ENCODE data around the gene RNF111. TPM values are rescaled to one million over a fixed set of nuclear protein-coding genes. Genes with fewer than 3 reads are reported as not detected.
"Not testable (repeated sequence)": the region's sequence is repeated elsewhere in the genome, so short reads cannot be mapped to it uniquely, and the experiment has no call there.

Gene RNF111
- total RNA-seq, 2 donors from 2014 or later = 24.9 to 30.4 TPM

GRCh38 chr15:58992181-58992580, 4.7 kb downstream of the RNF111 start:
- no peak for DNase-seq (ENCODE audit: low spot score)
- intact Hi-C loops (cut with DNase I) = no loop called here

- intact Hi-C loops (cut with DNase I) = no loop called here
- DNase-seq (ENCODE audit: low spot score) = no peak
These were observed 7.5 kb downstream of the RNF111 start for GRCh38 chr15:58994906-58995453.

- DNase-seq (ENCODE audit: low spot score) = no peak
- intact Hi-C loops (cut with DNase I) = no loop called here
These were observed 12.2 kb downstream of the RNF111 start for GRCh38 chr15:58999694-59000093.

GRCh38 chr15:59000251-59000650, 12.8 kb downstream of the RNF111 start:
- intact Hi-C loops (cut with DNase I); DNase-seq (ENCODE audit: low spot score): not testable (repeated sequence)

GRCh38 chr15:59001946-59002345, 14.5 kb downstream of the RNF111 start:
- no peak for DNase-seq (ENCODE audit: low spot score)
- intact Hi-C loops (cut with DNase I) = no loop called here

- no peak for DNase-seq (ENCODE audit: low spot score)
- intact Hi-C loops (cut with DNase I) = no loop called here
These were observed 15.0 kb downstream of the RNF111 start for GRCh38 chr15:59002418-59002859.

- DNase-seq (ENCODE audit: low spot score) = no peak
- intact Hi-C loops (cut with DNase I) = no loop called here
These were observed 18.1 kb downstream of the RNF111 start for GRCh38 chr15:59005579-59005978.

- intact Hi-C loops (cut with DNase I) = no loop called here
- DNase-seq (ENCODE audit: low spot score) = no peak
These were observed 20.6 kb downstream of the RNF111 start for GRCh38 chr15:59008086-59008485.

GRCh38 chr15:59011262-59011952, 23.9 kb downstream of the RNF111 start:
- intact Hi-C loops (cut with DNase I) = no loop called here
- no peak for DNase-seq (ENCODE audit: low spot score)

GRCh38 chr15:59013246-59013873, 25.9 kb downstream of the RNF111 start:
- no peak for DNase-seq (ENCODE audit: low spot score)
- intact Hi-C loops (cut with DNase I) = no loop called here

GRCh38 chr15:59014068-59014467, 26.6 kb downstream of the RNF111 start:
- no peak for DNase-seq (ENCODE audit: low spot score)
- intact Hi-C loops (cut with DNase I) = no loop called here

GRCh38 chr15:59017449-59017848, 30.0 kb downstream of the RNF111 start:
- intact Hi-C loops (cut with DNase I) = no loop called here
- DNase-seq (ENCODE audit: low spot score) = no peak

GRCh38 chr15:59018833-59019232, 31.4 kb downstream of the RNF111 start:
- intact Hi-C loops (cut with DNase I) = no loop called here
- no peak for DNase-seq (ENCODE audit: low spot score)

GRCh38 chr15:59020322-59020721, 32.9 kb downstream of the RNF111 start:
- no peak for DNase-seq (ENCODE audit: low spot score)
- intact Hi-C loops (cut with DNase I) = no loop called here

GRCh38 chr15:59022188-59022587, 34.7 kb downstream of the RNF111 start:
- intact Hi-C loops (cut with DNase I) = no loop called here
- no peak for DNase-seq (ENCODE audit: low spot score)

GRCh38 chr15:59026207-59026606, 38.7 kb downstream of the RNF111 start:
- intact Hi-C loops (cut with DNase I) = no loop called here
- DNase-seq (ENCODE audit: low spot score) = no peak

- intact Hi-C loops (cut with DNase I) = no loop called here
These were observed 41.0 kb downstream of the RNF111 start for GRCh38 chr15:59028387-59028955.

GRCh38 chr15:59029554-59029953, 42.1 kb downstream of the RNF111 start:
- DNase-seq (ENCODE audit: low spot score) = no peak
- intact Hi-C loops (cut with DNase I) = no loop called here

More at GRCh38 chr15:59028387-59028955, 41.0 kb downstream of the RNF111 start:
- no peak for DNase-seq (ENCODE audit: low spot score)

- DNase-seq (ENCODE audit: low spot score) = no peak
- intact Hi-C loops (cut with DNase I) = no loop called here
These were observed 47.7 kb downstream of the RNF111 start for GRCh38 chr15:59035201-59035600.

- intact Hi-C loops (cut with DNase I) = no loop called here
These were observed 51.8 kb downstream of the RNF111 start for GRCh38 chr15:59039225-59039624.

More at GRCh38 chr15:59039225-59039624, 51.8 kb downstream of the RNF111 start:
- no peak for DNase-seq (ENCODE audit: low spot score)

Data from posterior vena cava (tissue), 2 donors.